ENCODE measurements around the gene ERI3. TPM values are rescaled to one million over a fixed set of nuclear protein-coding genes. Genes with fewer than 3 reads are reported as not detected.

The ERI3 gene
- total RNA-seq, 2 donors from 2014 or later, result 38.0 to 40.4 TPM

DNA sequence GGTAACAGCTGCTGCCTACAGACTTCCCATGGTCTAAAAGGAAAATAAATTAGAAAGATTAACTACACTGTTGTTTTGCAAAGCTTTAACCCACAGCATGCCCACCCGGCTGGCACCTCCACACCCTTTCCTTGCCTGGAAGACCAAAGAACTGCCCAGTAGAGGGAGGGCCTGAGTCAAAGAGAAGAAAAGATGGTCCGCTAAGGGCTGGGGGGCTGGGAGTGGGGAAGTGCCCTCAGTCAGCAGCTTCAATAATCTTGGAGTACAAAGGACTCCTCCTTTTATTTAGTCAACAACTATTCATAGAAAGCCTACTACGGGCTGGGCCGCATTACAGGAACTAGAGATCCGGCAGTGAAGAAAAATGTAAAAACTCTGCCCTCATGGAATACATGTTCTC is 40.6 kb downstream of the ERI3 start:
- peaks cover 45% of the 10 kb centered on the region for H3K36me3 ChIP-seq

DNA sequence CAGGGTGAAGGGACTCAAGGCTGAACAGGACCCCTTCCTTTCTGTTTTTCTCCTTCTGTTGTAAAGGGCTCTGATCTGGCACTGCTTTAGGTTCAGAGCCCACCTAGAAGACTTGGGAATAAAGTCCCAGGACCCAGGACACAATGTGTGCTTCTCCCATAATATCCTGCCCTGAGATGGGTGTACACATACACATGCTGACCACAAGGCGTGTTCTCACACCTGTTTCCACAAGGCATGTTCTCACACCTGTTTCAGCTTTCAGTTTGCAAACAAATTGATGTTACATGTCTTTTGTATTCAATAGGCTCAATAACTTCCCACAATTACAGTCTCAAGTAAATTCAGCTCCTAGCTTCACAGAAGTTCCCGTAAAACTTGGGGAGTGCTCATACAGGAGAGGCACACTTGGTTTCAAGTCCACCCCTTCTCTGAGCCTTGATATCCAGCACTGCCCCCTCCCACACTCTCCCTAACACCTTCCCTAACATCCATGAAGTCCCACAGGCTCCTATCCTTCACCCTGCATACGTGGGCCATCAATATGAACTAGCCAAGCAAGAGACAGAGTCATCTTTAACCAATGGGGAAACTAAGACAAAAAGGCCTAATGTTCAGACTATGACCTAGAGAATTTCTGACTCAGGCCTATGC is 41.7 kb downstream of the ERI3 start:
- Histone ChIP-seq H3K4me1 (no peaks in the 10 kb centered on the region), H3K27ac (no peak overlapping the region), H3K9me3 (no peaks in the 10 kb centered on the region), H3K27me3 (no peaks in the 10 kb centered on the region), H3K36me3 (peaks cover 46% of the 10 kb centered on the region), H3K4me3 (no peak overlapping the region)
- TF ChIP-seq, protein P1, sequence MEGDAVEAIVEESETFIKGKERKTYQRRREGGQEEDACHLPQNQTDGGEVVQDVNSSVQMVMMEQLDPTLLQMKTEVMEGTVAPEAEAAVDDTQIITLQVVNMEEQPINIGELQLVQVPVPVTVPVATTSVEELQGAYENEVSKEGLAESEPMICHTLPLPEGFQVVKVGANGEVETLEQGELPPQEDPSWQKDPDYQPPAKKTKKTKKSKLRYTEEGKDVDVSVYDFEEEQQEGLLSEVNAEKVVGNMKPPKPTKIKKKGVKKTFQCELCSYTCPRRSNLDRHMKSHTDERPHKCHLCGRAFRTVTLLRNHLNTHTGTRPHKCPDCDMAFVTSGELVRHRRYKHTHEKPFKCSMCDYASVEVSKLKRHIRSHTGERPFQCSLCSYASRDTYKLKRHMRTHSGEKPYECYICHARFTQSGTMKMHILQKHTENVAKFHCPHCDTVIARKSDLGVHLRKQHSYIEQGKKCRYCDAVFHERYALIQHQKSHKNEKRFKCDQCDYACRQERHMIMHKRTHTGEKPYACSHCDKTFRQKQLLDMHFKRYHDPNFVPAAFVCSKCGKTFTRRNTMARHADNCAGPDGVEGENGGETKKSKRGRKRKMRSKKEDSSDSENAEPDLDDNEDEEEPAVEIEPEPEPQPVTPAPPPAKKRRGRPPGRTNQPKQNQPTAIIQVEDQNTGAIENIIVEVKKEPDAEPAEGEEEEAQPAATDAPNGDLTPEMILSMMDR (IDR thresholded peaks at IDR 0.05), result no peak
- DNase-seq (ENCODE audit: low spot score), result no peak

More for the DNA sequence above, 40.6 kb downstream of the ERI3 start:
- no peaks in the 10 kb centered on the region for H3K4me1 ChIP-seq
- TF ChIP-seq, protein P1 (IDR thresholded peaks at IDR 0.05), result no peak
- DNase-seq (ENCODE audit: low spot score), result no peak
- H3K9me3 ChIP-seq, result no peaks in the 10 kb centered on the region
- no peak overlapping the region for H3K27ac ChIP-seq
- H3K4me3 ChIP-seq, result no peak overlapping the region
- H3K27me3 ChIP-seq, result no peaks in the 10 kb centered on the region

DNA sequence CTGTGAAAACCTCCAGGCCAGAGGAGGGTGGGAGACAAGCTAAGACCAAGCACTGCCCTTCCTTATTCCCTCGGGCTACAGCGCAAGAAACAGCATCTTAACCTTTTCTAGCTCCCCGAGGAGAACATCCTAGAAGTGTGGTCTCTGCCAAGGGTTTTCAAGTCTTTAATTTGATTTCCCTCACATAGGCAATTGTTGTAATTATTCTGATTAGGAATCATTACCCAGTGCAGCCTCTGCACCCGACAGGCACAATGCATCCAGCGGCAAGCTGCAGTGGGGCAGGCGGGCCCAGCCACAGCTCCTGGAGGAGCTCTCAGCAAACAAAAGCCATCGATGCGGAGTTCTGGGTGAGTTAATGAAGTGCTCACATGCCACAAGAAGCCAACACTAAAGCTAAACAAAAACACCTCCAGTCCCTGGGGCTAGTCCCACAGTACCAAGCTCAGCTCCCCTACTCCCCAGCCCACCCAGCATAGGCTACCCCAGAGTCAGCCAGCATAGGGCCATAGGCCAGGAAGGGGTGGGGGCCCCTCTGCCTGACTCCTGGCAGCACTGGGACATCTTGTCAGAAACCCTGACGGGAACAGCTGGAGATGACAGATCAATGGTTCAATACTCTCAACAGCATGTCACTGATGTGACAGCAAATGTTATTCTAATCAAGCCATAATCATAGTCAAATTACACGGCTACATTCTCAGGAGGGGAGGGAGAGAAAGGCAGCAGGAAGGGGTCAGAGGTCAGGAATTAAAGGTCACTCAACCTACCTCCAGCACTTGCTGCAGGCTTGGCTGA is 42.5 kb downstream of the ERI3 start:
- Histone ChIP-seq H3K27ac (no peak overlapping the region), H3K4me1 (no peaks in the 10 kb centered on the region), H3K4me3 (no peak overlapping the region), H3K27me3 (no peaks in the 10 kb centered on the region), H3K9me3 (no peaks in the 10 kb centered on the region), H3K36me3 (peaks cover 49% of the 10 kb centered on the region)
- TF ChIP-seq, protein P1 (IDR thresholded peaks at IDR 0.05), result no peak
- DNase-seq (ENCODE audit: low spot score), result no peak

DNA sequence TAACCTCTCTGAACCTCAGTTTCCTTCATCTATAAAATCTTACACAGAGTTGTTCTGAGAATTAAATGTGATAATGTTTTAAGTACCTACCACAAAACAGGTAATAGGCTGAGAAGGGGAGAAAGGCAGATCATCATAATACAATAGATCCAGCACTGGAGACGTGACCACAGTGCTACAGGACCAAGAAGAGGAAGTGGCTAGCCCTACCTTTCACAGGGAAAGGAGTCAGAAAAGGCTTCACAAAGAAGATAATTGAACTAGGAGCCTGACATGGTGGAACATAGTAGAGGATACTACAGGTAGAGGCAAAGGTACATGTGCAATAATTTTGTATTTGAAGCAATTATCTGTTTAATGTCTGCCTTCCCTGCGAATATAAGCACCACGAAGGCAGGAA is 45.1 kb downstream of the ERI3 start:
- no peak overlapping the region for H3K27ac ChIP-seq
- H3K9me3 ChIP-seq, result no peaks in the 10 kb centered on the region
- TF ChIP-seq, protein P1 (IDR thresholded peaks at IDR 0.05), result no peak
- no peaks in the 10 kb centered on the region for H3K4me1 ChIP-seq
- DNase-seq (ENCODE audit: low spot score), result no peak
- no peak overlapping the region for H3K4me3 ChIP-seq
- H3K36me3 ChIP-seq, result peaks cover 51% of the 10 kb centered on the region
- H3K27me3 ChIP-seq, result no peaks in the 10 kb centered on the region

DNA sequence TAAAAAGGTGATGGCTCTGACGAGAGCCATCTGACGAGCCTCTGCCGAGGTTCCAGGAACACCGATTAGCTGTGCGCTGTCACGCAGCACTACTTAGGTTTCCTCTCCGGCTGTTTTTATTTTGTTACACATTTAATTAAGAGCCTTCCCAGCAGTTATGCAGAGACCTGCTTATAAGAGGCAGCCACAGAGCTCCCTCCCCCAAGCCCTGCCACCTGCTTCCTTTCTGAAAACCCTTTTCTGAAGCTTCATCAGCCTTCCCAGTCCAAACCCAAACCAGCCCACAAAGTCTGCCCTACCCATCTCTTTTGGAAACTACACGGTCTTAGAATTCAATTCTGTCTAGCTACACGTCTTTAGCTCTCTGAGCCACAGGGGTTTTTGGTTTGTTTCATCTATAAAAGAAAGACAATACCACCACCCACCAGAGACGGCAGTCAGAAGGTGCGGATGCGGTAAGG is 49.1 kb downstream of the ERI3 start:
- Histone ChIP-seq H3K36me3 (peaks cover 38% of the 10 kb centered on the region), H3K9me3 (no peaks in the 10 kb centered on the region), H3K27ac (no peak overlapping the region), H3K27me3 (no peaks in the 10 kb centered on the region), H3K4me1 (no peaks in the 10 kb centered on the region), H3K4me3 (no peak overlapping the region)
- TF ChIP-seq, protein P1 (IDR thresholded peaks at IDR 0.05), result no peak
- no peak for DNase-seq (ENCODE audit: low spot score)

All from right atrium auricular region (tissue), 2 donors.